ENCODE measurements around the gene PHYKPL. TPM values are rescaled to one million over a fixed set of nuclear protein-coding genes. Genes with fewer than 3 reads are reported as not detected.

The PHYKPL gene
- total RNA-seq, 1 donor from 2014 or later: 89.3 TPM

GRCh38 chr5:178269499-178269898 is 36.9 kb upstream of the PHYKPL start:
- no peak overlapping the region for H3K27ac ChIP-seq
- H3K4me1 ChIP-seq: no peaks in the 10 kb centered on the region

GRCh38 chr5:178267876-178268275 is 35.3 kb upstream of the PHYKPL start:
- H3K27ac ChIP-seq: no peak overlapping the region
- TF ChIP-seq CTCF (IDR thresholded peaks at IDR 0.05): no peak
- no peaks in the 10 kb centered on the region for H3K4me1 ChIP-seq
- intact Hi-C loops (cut with DNase I): no loop called here
- no peaks in the 10 kb centered on the region for H3K27me3 ChIP-seq
- no peaks in the 10 kb centered on the region for H3K36me3 ChIP-seq
- no peak for DNase-seq (ENCODE audit: low spot score in 2 of 2)
- no peak overlapping the region for H3K4me3 ChIP-seq
- H3K9me3 ChIP-seq: no peaks in the 10 kb centered on the region

More at GRCh38 chr5:178269499-178269898, 36.9 kb upstream of the PHYKPL start:
- Histone ChIP-seq H3K36me3 (no peaks in the 10 kb centered on the region), H3K4me3 (no peak overlapping the region), H3K9me3 (no peaks in the 10 kb centered on the region), H3K27me3 (no peaks in the 10 kb centered on the region)
- DNase-seq (ENCODE audit: low spot score in 2 of 2): no peak
- TF ChIP-seq CTCF (IDR thresholded peaks at IDR 0.05): no peak
- intact Hi-C loops (cut with DNase I): no loop called here

- no peaks in the 10 kb centered on the region for H3K27me3 ChIP-seq
- no peak overlapping the region for H3K27ac ChIP-seq
- H3K4me1 ChIP-seq: no peaks in the 10 kb centered on the region
- no peaks in the 10 kb centered on the region for H3K36me3 ChIP-seq
- TF ChIP-seq CTCF (IDR thresholded peaks at IDR 0.05): no peak
- H3K4me3 ChIP-seq: no peak overlapping the region
- H3K9me3 ChIP-seq: no peaks in the 10 kb centered on the region
- no peak for DNase-seq (ENCODE audit: low spot score in 2 of 2)
- intact Hi-C loops (cut with DNase I): no loop called here
Observed at GRCh38 chr5:178267245-178267644, 34.6 kb upstream of the PHYKPL start.

GRCh38 chr5:178266581-178266980 is 34.0 kb upstream of the PHYKPL start:
- no peak overlapping the region for H3K4me3 ChIP-seq
- no peaks in the 10 kb centered on the region for H3K9me3 ChIP-seq
- H3K27me3 ChIP-seq: no peaks in the 10 kb centered on the region
- no peak for DNase-seq (ENCODE audit: low spot score in 2 of 2)
- no peaks in the 10 kb centered on the region for H3K4me1 ChIP-seq
- TF ChIP-seq CTCF (IDR thresholded peaks at IDR 0.05): no peak
- intact Hi-C loops (cut with DNase I): no loop called here
- no peaks in the 10 kb centered on the region for H3K36me3 ChIP-seq
- H3K27ac ChIP-seq: no peak overlapping the region

GRCh38 chr5:178265746-178266145 is 33.1 kb upstream of the PHYKPL start:
- TF ChIP-seq CTCF (IDR thresholded peaks at IDR 0.05): no peak
- no peak overlapping the region for H3K27ac ChIP-seq
- H3K4me1 ChIP-seq: no peaks in the 10 kb centered on the region

GRCh38 chr5:178264044-178264443 is 31.4 kb upstream of the PHYKPL start:
- H3K27ac ChIP-seq: no peak overlapping the region
- TF ChIP-seq CTCF (IDR thresholded peaks at IDR 0.05): no peak
- no peak for DNase-seq (ENCODE audit: low spot score in 2 of 2)
- no peaks in the 10 kb centered on the region for H3K36me3 ChIP-seq
- intact Hi-C loops (cut with DNase I): no loop called here
- no peaks in the 10 kb centered on the region for H3K4me1 ChIP-seq
- H3K9me3 ChIP-seq: no peaks in the 10 kb centered on the region
- no peaks in the 10 kb centered on the region for H3K27me3 ChIP-seq
- H3K4me3 ChIP-seq: no peak overlapping the region

More at GRCh38 chr5:178265746-178266145, 33.1 kb upstream of the PHYKPL start:
- intact Hi-C loops (cut with DNase I): no loop called here
- no peaks in the 10 kb centered on the region for H3K9me3 ChIP-seq
- no peak for DNase-seq (ENCODE audit: low spot score in 2 of 2)
- H3K36me3 ChIP-seq: no peaks in the 10 kb centered on the region
- no peaks in the 10 kb centered on the region for H3K27me3 ChIP-seq
- H3K4me3 ChIP-seq: no peak overlapping the region
